Vagina (tissue), 2 donors: Measurements from ENCODE around the gene SSR3.

Experiments
- CTCF ChIP-seq, 3 experiments: fragments of 450-650 bp in 2 of 3; fragments of 200-600 bp in 1 of 3; sonication (generic) in 1 of 3; IDR thresholded peaks; one replicate each; pipeline ENCODE4 v1.5.1; 2017 to 2019; ENCODE audit warnings: antibody characterized with exemption in 3 of 3, mild to moderate bottlenecking in 2 of 3, moderate library complexity in 2 of 3
- POLR2A ChIP-seq, 2 donors: fragments of 450-650 bp; IDR thresholded peaks; one replicate each; pipeline ENCODE4 v1.6.1; 2017; ENCODE audit warnings: antibody characterized with exemption in 2 of 2, mild to moderate bottlenecking in 2 of 2, moderate library complexity in 2 of 2

DNA sequence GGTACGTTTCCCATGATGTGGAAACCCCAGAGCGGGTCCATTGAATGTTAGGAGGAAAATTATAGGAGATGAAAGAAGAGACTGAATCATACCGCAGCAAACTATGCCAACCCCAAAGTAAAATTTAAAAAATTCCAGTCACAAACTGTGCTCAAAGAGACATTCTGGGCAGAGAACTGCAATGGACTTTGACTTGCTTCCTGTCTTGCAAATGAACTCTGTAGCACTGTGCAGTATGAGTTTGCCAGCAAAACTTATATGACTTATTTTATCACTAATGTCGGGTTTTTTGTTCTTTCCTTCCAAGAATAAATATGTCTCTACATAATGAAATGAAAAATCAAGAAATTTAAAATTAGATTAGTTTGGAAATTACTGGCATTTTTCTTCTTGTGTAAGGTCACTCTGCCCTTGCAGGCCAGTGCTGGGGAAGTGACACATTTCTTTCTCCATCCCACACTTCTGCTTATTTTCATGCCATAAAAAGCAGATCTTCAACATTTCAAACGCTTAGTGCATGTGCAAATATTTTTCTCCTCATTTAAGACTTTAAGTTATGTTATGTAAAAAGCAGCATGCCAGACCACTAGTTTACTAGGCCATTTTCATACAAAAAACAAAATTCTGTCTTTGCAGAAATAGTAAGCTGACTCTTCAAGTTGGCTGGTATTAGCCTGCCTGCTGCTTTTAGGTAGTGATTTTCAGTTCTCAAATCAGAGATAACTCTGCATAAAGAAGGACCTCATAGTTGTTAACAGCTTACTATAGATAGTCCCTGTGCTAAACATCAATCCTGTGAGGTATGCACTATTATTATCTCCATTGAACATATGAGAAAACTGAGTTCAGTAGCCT, 32.2 kb upstream of the SSR3 start:
- TF ChIP-seq CTCF (IDR thresholded peaks at IDR 0.05) (no peak), POLR2A (IDR thresholded peaks at IDR 0.05) (no peak)
